HG03108 (cell line): Measurements from ENCODE around the gene COL23A1.

Source experiments
- ATAC-seq: cut with Tn5 transposase; IDR thresholded peaks from one replicate; pipeline ENCODE4 v1.9.1; 2021; ENCODE audit warnings: moderate library complexity; ENCODE audit not compliant: unreplicated experiment

COL23A1 gene

DNA sequence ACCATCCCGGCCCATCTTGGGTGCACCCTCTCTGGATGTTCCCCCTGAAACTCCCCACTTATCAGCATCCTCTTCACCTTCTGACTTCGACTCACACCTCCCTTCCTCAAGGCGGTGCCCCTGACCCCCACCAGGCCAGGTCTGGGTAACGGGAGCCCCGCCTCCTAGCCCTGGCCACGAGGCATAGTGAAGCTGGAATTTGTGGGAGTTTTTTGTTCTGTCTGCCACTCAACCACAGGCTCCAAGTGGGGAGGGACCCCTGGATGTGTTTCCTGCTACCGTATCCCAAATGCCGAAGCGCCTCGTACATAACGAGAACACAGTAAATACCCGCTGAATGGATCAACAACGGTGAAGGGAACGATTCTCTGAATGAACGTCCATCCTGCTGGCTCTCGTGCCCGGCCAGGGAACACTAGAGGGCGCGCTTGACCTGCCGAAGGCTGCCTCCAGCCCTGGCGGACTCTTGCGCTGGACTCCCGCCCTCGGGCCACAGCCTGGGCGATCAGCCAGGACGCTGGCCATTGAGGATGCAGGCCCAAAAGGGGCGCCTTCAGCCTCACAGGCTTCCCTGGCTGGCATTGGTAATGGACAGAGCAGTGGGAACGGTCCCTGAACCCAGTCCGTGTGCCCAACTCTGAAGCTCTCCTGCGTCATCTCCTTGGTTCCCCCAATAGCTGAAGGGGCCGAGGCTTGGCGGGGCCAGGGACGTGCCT, 310.3 kb downstream of the COL23A1 start:
- ATAC-seq, result no peak

GRCh38 chr5:178279026-178279722, 311.0 kb downstream of the COL23A1 start:
- ATAC-seq, result no peak

DNA sequence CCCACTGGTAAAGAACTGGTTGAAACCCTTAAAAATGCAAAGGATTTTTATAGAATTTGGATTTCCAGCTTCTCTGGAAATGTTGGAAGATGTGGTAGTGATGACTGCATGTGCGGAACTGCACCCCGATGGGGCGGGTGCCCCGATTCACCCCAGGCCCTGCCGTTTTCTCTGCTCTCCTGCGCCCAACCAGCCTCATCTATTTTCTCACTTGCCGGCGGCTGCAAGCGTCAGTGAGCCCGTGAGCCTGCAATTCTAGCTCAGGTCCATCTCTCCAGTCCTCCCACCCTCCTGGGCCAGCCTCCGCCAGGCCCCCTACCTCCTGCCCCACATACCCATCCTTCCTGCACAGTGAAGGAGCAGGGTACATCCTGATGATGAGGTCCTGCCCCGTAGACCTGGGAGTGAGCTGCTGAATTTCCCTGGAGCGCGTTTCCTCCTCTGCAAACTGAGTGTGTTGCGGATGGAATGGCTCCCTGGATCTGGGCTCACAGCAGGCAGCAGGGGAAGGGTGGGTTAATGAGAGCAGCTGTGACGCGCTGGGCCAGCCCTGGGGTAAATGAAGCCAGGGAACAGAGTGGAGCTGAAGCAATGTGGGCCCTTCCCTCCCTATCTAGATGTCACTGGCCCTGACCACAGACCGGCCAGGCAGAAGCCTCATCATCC, 311.7 kb downstream of the COL23A1 start:
- ATAC-seq, result no peak

- ATAC-seq, result no peak
These were observed 312.3 kb downstream of the COL23A1 start for GRCh38 chr5:178277866-178278265.

DNA sequence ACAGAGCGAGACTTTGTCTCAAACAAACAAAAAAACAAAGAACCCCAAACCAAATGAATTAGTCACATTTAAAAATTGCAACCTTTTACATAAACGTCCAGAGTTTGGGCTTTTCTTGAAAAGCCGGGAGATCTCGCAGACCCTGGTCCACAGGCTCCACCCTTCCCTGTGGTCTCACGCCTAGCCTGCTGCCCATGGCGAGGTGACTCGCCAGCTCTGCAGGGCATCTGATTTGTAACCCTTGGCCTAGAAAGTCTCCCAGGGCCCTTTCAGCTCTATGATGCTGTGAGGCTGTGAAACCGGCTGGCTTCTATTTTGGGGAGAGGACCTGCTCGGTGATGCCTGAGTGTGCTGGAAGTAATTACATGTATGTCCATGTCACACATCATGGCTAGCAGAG, 312.8 kb downstream of the COL23A1 start:
- no peak for ATAC-seq

DNA sequence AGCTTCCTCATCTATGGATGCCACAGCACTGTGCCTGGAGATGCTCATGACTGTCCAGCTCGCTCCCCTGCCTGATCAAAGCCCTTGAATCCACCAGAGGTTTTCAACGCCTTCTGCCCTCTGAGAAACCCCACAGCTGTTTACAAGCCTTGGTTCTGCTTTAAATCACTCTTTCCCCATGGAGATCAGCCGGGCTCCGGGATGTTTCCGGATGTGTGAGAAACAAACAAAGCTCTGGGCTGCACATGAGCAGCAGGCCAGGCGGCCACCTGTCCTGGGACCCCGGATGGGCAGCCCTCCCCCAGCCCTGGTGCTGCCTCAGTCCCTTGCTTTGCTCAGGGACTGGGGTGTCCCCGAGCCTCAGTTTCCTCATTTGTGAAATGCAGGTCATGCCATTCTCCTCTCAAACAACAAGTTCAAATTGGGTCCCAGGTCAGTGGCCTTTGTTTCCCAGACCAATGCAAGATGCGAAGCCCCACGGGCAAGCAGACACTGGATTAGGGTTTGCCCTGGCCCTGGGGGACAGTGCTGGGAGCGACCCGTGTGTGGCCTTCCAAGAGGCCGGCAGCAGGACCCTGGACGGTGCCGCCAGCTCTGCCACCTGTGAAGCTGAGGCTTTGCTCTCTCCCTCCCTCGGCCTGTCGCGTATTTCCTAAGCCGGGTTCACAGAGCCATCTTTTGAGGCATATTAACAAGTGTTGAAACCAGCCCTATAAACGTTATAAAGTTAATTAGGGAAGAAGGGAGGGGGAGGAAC, 315.2 kb downstream of the COL23A1 start:
- no peak for ATAC-seq

DNA sequence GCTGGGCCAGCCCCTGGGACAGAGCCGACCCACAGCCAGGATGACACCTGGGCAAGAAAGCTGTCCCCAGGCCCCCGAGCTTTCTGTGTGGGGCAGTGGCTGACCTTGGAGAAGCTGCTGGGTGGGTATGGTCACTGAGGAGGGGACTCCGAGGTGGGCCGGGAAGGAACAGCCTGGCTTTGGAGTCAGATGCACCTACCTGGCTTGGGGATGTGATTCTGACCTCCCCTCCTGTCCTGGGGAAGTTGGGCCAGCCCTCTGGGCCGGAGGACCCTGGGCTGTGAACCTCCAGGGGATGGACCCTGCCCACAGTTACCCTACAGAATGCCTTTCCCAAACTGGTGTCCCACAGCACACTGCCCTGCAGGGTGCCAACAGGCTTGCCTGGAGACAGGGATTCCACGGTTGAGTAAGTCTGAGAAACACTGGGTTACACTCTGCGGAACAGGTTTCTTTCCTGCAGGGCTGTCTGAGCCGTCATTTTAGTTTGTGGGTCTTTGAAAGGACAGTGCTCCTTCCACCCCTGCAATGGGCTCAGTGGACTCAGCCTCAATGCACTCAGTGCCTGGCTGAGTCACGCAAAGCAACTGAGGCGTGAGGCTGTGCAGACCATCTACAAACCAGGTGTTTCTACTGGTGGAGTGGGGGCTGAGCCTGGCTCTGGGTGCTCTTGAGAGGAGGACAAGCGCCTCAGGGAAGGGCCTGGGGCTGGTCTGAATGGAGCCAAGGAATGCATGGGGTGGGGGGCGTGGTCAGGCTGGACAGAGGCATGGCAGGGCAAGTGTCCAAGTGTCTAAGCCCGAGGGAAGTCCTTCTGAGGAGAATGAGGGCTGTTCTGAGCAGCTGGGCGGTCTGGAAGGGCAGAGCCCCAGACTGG, 316.3 kb downstream of the COL23A1 start:
- no peak for ATAC-seq

DNA sequence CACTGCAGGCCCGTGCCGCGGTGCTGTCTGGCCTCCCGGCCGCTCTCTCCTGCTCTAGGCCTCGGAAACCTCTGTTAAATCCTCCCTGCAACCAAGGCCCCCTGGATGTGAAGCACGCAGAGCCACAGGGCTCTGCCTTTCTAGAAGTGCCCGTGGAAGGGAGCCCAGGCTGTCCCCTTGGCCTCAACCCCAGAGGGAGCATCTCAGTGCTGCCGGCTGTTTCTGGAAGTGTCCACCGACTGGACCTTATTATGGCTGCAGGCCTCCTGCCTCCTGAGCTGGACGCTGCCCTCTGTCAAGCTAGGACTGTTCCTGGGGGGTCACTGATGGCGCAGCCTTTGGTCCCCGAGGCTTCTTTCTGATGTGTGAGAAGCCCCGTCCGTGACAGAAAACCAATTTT, 317.2 kb downstream of the COL23A1 start:
- no peak for ATAC-seq

DNA sequence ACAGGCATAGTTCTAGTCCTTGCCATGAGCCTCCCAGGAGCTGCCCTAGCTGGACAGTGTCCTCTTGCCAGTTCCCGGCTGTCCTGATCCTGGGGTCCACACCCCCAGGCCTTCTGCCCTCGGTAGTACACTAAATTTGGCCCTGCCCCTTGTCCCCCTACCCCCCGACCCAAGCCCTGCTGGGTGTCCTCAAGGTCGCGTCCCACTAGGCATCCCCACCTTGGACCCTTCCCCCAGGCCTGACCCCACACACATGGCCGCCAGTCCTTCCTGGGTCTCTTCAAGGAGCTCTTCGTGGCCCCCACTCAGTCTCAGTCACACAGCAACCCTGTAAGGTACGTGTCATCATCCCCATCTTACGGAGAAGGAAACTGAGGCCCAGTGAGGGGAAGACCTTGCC, 317.6 kb downstream of the COL23A1 start:
- ATAC-seq, result no peak

DNA sequence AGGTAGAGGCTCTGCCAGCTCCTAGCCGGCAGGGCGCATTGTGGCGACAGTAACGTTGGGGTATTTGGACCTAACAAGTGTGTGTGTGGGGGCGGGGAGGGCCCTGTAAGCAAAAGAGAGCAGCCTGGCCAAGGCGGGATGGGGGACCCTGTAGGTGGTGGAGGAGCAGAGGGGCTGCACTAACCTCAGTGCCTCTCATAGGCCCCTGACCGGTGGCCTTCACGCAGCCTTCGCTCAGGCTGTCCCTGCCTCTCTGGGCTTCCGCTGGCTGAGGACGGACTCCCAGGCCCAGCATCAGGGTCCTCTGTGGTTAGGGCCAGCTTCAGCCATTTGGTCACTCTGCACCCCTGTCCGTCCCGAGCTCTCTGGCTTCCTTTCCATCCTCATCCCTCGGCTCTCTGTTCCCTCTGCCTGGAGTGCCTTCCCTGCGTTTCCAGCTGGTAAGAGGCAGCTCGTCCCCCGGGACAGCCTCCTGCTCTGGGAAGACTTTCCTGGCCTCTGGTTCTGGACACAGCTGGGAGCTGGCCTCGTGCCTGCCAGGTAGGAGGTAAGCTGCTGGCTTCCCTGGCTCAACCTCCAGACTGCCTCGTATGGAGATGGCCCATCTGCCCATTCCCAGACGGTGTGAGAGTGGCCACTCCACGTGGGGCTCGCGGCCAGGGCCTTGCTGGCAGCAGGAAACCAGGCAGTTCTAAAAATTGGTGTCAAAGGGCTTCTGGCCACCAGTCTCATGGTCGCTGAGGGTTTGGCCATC, 318.3 kb downstream of the COL23A1 start:
- ATAC-seq, result no peak

- no peak for ATAC-seq
These were observed 319.0 kb downstream of the COL23A1 start for GRCh38 chr5:178271231-178271630.

- no peak for ATAC-seq
These were observed 320.7 kb downstream of the COL23A1 start for GRCh38 chr5:178269499-178269898.

DNA sequence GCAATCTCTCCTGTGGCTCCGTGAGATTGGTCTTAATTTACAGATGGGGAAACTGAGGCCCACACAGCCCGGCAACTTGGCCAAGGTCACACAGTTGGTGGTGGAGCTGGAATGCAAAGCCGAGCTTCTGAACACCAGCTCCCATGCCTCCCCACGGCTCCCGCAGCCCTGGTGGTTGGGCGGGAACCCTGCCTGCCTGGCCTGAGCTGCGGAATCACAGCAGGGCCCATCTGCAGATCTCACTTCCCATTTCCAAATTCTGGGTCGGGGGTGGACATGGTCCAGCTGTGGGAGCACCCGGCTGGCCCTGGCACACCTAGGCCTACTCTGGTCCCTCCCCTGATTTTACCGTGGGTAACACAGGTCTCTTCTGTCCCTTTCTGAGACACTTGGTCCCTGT, 322.3 kb downstream of the COL23A1 start:
- ATAC-seq, result no peak

DNA sequence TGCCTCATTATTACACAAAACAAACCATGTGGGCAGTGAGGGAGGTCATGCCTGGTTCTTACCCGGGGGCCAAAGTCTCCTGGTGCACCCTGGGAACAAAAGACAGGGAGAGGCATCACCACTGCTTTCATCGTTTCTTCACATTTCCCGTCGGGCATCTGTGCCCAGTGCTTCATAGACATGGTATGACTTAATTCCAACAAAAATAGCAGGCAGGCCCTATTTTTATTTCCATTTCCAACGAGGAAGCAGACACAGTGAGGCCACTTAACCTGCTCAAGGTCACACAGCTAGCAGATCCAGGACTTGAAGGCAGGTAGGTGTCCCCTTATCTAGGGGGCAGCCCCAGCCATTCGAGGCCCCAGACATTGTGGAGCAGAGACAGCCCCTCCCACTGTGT, 322.9 kb downstream of the COL23A1 start:
- ATAC-seq, result no peak

- no peak for ATAC-seq
These were observed 323.6 kb downstream of the COL23A1 start for GRCh38 chr5:178266581-178266980.

DNA sequence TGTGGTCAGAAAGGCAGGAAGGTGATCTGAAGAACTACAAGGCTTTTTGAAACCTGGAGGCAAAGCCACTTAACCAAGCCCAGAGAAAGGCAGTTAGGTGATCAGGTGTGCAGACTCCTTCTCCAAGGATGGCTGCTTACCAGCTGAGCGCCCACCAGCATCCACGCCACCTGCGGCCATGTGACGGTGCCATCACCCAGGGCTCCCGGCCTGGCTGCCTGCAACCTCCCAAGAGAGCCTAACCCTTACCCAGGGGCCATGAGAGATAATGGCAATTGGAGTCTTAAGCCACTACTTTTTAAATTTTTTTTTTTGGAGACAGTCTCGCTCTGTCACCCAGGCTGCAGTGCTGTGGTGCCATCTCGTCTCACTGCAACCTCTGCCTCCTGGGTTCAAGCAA, 324.4 kb downstream of the COL23A1 start:
- no peak for ATAC-seq

GRCh38 chr5:178264044-178264443, 326.1 kb downstream of the COL23A1 start:
- no peak for ATAC-seq

DNA sequence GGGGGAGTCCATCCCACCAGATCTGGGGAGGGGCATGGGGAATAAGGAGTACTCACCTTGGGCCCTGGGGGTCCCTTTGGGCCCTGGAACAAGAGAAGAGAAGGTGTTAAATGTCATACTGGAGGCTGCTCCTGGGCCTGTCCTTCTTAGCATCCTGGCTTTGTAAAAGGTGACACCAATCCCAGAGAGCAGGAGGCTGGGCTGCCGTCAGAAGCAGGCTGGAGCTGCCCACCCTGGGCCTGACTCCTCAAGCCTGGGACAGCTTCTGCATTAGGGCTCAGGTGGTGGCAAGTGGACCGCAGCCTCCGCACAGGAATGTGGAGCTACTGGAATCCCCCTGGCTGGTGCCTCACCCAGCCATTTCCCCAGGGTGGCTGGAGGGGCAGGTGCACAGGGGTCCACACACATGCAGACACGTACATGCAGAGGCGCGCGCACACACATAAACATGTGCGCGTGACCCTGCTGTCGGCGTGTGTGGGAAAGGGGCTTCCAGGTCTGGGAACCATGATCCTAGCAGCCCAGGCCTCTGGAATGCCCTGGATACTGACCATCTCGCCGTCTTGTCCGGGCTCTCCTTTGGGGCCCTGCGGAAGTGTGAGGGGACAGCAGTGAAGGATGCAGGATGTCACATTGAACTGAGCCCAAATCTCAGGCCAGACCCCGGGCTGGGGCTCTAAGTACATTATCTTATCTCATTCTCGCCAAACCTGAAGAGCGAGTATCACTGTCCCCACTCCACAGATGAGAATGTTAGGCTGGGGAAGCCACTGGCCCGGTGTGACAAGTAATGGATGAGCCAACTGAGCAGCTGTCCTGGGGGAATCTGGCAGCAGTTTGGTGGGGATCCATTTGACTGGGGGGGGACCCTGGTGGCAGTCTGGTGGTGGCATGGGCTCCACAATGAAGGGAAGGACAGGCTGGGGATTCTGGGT, 328.3 kb downstream of the COL23A1 start:
- no peak for ATAC-seq
